Coronary artery (tissue), 2 donors: ENCODE data around the gene MAGI1.

Source experiments
- DNase-seq: peaks from one replicate; pipeline ENCODE4 v3.0.0-alpha.2; 2017; ENCODE audit warnings: low spot score
- H3K27ac ChIP-seq, 2 donors: fragments of 200-600 bp; sonication (generic); one replicate each; pipeline ENCODE4 v1.5.1; 2016 to 2019
- H3K4me3 ChIP-seq: fragments of 200-600 bp; sonication (generic); 2 replicates; pipeline ENCODE4 v1.5.1; 2016; ENCODE audit warnings: mild to moderate bottlenecking, moderate library complexity
- TF ChIP-seq, protein P1 (sequence below): fragments of 200-600 bp; sonication (generic); IDR thresholded peaks from one replicate; pipeline ENCODE4 v1.5.1; 2019; ENCODE audit warnings: antibody characterized with exemption

MAGI1 gene

DNA sequence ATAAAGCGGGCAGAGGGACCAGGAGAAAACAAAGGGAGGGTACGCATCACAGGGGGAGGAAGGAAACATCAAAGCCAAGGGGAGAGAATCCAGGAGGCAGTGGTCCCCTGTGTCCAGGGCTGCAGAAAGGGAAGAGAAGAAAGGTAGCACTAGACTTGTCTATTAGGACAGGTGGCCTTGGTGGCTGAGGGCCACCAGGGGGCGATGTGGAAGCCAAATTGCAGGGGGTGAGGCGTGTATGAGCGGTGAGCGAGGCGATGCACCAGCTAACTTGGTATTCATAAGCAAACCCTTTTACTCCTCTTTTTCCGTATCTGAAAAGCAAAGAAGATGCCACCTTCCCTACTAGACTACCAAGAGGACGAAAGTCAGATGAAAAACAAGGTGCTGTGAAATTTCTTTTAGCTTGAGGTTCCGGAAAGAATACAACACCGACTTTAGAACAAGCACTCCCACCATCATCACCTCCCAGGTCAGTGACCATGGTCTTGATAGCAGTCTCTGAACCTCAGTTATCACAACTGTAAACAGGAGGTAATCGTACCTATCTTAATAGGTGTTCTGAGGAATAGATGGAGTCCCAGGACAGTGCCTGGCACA lies 696.5 kb downstream of the MAGI1 start:
- no peak for DNase-seq
- Histone ChIP-seq H3K4me3 (no peak overlapping the region), H3K27ac (no peak overlapping the region)
- TF ChIP-seq, protein P1, sequence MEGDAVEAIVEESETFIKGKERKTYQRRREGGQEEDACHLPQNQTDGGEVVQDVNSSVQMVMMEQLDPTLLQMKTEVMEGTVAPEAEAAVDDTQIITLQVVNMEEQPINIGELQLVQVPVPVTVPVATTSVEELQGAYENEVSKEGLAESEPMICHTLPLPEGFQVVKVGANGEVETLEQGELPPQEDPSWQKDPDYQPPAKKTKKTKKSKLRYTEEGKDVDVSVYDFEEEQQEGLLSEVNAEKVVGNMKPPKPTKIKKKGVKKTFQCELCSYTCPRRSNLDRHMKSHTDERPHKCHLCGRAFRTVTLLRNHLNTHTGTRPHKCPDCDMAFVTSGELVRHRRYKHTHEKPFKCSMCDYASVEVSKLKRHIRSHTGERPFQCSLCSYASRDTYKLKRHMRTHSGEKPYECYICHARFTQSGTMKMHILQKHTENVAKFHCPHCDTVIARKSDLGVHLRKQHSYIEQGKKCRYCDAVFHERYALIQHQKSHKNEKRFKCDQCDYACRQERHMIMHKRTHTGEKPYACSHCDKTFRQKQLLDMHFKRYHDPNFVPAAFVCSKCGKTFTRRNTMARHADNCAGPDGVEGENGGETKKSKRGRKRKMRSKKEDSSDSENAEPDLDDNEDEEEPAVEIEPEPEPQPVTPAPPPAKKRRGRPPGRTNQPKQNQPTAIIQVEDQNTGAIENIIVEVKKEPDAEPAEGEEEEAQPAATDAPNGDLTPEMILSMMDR = no peak

- H3K4me3 ChIP-seq = no peak overlapping the region
- TF ChIP-seq, protein P1 = no peak
- DNase-seq = no peak
- no peak overlapping the region for H3K27ac ChIP-seq
Observed at GRCh38 chr3:65339192-65339740, 699.5 kb downstream of the MAGI1 start.

- TF ChIP-seq, protein P1 = no peak
- DNase-seq = no peak
- Histone ChIP-seq H3K27ac (no peak overlapping the region), H3K4me3 (no peak overlapping the region)
Observed at GRCh38 chr3:65338571-65338970, 700.1 kb downstream of the MAGI1 start.

GRCh38 chr3:65335587-65335986 lies 703.1 kb downstream of the MAGI1 start:
- H3K27ac ChIP-seq = no peak overlapping the region
- no peak for DNase-seq
- TF ChIP-seq, protein P1 = no peak
- no peak overlapping the region for H3K4me3 ChIP-seq

- no peak for DNase-seq
- TF ChIP-seq, protein P1 = no peak
- Histone ChIP-seq H3K4me3 (no peak overlapping the region), H3K27ac (no peak overlapping the region)
Observed at GRCh38 chr3:65334045-65334665, 704.6 kb downstream of the MAGI1 start.

- no peak overlapping the region for H3K4me3 ChIP-seq
- TF ChIP-seq, protein P1 = no peak
- H3K27ac ChIP-seq = no peak overlapping the region
- DNase-seq = no peak
Observed at GRCh38 chr3:65331730-65332129, 707.0 kb downstream of the MAGI1 start.

DNA sequence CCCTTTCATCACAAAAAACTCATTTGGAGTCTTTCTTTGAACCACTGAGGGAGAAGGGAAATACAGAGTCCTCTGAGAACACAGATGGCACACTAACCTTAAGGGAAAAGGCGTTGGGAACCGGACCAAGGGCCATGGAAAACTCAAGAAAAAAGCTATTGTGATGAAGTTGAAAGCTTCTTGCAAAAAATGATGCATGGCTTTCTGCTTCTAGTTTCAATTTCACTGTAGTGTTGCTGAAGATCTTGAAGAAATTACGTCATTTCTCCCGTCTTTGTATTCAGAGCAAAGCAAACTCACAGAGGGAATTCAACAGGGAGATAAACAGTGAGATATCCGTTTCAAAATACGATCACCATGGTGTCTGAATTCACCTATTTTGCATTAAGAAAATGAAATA lies 708.6 kb downstream of the MAGI1 start:
- peak overlapping the region in 1 of 2 donors; percentile 28 for H3K27ac ChIP-seq
- no peak overlapping the region for H3K4me3 ChIP-seq
- TF ChIP-seq, protein P1 = no peak
- no peak for DNase-seq
